ENCODE results near the gene LDLRAP1. TPM values are rescaled to one million over a fixed set of nuclear protein-coding genes. Genes with fewer than 3 reads are reported as not detected.

The LDLRAP1 gene
- total and polyA plus RNA-seq, 2 of the 4 experiments (the other 2 are of a cell fraction): 4.5 to 14.4 TPM

- H3K56ac ChIP-seq (ENCODE audit: extremely low read depth, insufficient read depth, low read length): no peak overlapping the region
- H3K4me3 ChIP-seq (ENCODE audit: insufficient read depth, low read depth, low read length): no peak overlapping the region
- no peak overlapping the region for H3K9ac ChIP-seq (ENCODE audit: low read depth, low read length)
- no peak overlapping the region for H2AK5ac ChIP-seq (ENCODE audit: low read depth, low read length)
- no peaks in the 10 kb centered on the region for H4K20me1 ChIP-seq (ENCODE audit: insufficient read depth, low read length)
- H3K23ac ChIP-seq (ENCODE audit: low read depth, low read length): no peak overlapping the region
- H3K27me3 ChIP-seq (ENCODE audit: control insufficient read depth, insufficient read depth, low read length): peaks cover 25% of the 10 kb centered on the region
- TF ChIP-seq ELK1 (IDR thresholded peaks at IDR 0.05; ENCODE audit: borderline replicate concordance, low read depth, low read length): no peak
- no peak for TF ChIP-seq MXI1 (IDR thresholded peaks at IDR 0.05; ENCODE audit: borderline replicate concordance, low read depth, low read length)
- no peak for TF ChIP-seq MAFK (IDR thresholded peaks at IDR 0.05; ENCODE audit: low read depth, low read length)
- no peak for TF ChIP-seq USF2 (IDR thresholded peaks at IDR 0.05; ENCODE audit: low read depth, low read length)
- no peak for TF ChIP-seq CEBPB (IDR thresholded peaks at IDR 0.05; ENCODE audit: low read depth, low read length)
- no peak for TF ChIP-seq FOS (IDR thresholded peaks at IDR 0.05; ENCODE audit: low read depth, low read length)
- no peak for TF ChIP-seq CTCF (conservative IDR thresholded peaks at IDR 0.05; ENCODE audit: low read depth, low read length)
- no peak for TF ChIP-seq POLR2A (IDR thresholded peaks at IDR 0.05; ENCODE audit: low read depth, low read length)
- no peak for TF ChIP-seq SMC3 (IDR thresholded peaks at IDR 0.05; ENCODE audit: low read depth, low read length)
- no peak for TF ChIP-seq RAD21 (IDR thresholded peaks at IDR 0.05; ENCODE audit: low read length)
- no peak for TF ChIP-seq CHD1 (IDR thresholded peaks at IDR 0.05; ENCODE audit: low read depth, low read length)
- TF ChIP-seq BHLHE40 (IDR thresholded peaks at IDR 0.05; ENCODE audit: low read depth, low read length): no peak
- no peaks in the 10 kb centered on the region for H3K36me3 ChIP-seq (ENCODE audit: control insufficient read depth, insufficient read depth, low read length)
- no peak overlapping the region for H4K5ac ChIP-seq (ENCODE audit: low read depth, low read length)
- H3K9me3 ChIP-seq (ENCODE audit: control insufficient read depth, insufficient read depth, low read length): peaks cover 11% of the 10 kb centered on the region
- H3K14ac ChIP-seq (replicated peaks; ENCODE audit: low read depth, low read length): no peak overlapping the region
- no peak overlapping the region for H3K4me2 ChIP-seq (ENCODE audit: low read depth, low read length)
- H2BK20ac ChIP-seq (ENCODE audit: low read depth, low read length): no peak overlapping the region
- H2AFZ ChIP-seq (replicated peaks; ENCODE audit: low read length, poor library complexity): no peak overlapping the region
- no peak overlapping the region for H4K8ac ChIP-seq (ENCODE audit: low read depth in 2 of 2, low read length in 2 of 2)
- no peak overlapping the region for H3K18ac ChIP-seq (ENCODE audit: low read depth, low read length)
- no peak for ATAC-seq (ENCODE audit: low read depth)
- H3K4ac ChIP-seq (ENCODE audit: low read depth, low read length): no peak overlapping the region
- H2BK5ac ChIP-seq (ENCODE audit: low read depth, low read length, poor library complexity, severe bottlenecking): no peak overlapping the region
- H3K9me1 ChIP-seq (ENCODE audit: insufficient read depth, low read length): peaks cover 5% of the 10 kb centered on the region; the same call in 1 of the 2 replicates
- H2BK120ac ChIP-seq (ENCODE audit: low read depth, low read length): no peak overlapping the region
- no peak for DNase-seq
- no TSS peak for BruUV-seq (replicated peaks)
- no peaks in the 10 kb centered on the region for H3K79me1 ChIP-seq (ENCODE audit: low read depth in 1 of 2, low read length in 2 of 2)
- no peaks in the 10 kb centered on the region for H3K4me1 ChIP-seq (ENCODE audit: control insufficient read depth, insufficient read depth, low read length)
- H3K27ac ChIP-seq (ENCODE audit: insufficient read depth, low read length): no peak overlapping the region
- no peak overlapping the region for H2BK15ac ChIP-seq (ENCODE audit: low read depth, low read length)
- no peak overlapping the region for H4K91ac ChIP-seq (ENCODE audit: insufficient read depth, low read depth, low read length)
- 90% methylated on average over 2 of the region's 2 CpGs; no CpG with 5 or more reads in 1 of the 2 experiments for WGBS, 2 experiments (ENCODE audit: extremely low coverage in 2 of 2, insufficient read length in 1 of 2)
- H2AK9ac ChIP-seq (replicated peaks; ENCODE audit: low read depth, low read length, poor library complexity): no peak overlapping the region
- intact Hi-C loops (cut with micrococcal nuclease) (loop anchor here (10.0 kb wide), 1 partner anchor 242 kb away; no protein-coding TSS in a partner anchor), dilution Hi-C loops (cut with HindIII; ENCODE audit: low sequenced_read_pairs, unreplicated experiment) (no loop called here), in situ Hi-C loops (cut with MboI; ENCODE audit: low sequenced_read_pairs) (loop anchor here (10.0 kb wide), 1 partner anchor 242 kb away; no protein-coding TSS in a partner anchor)
- ChIA-PET POLR2A (ENCODE audit: unreplicated experiment) (no interaction called here), CTCF (interaction anchor here (0.6 kb wide), 1 partner anchor 1755 kb away, joined by 3 read pairs; no protein-coding TSS in a partner anchor)
Measured at GRCh38 chr1:25526753-25527152, 16.7 kb upstream of the LDLRAP1 start.
